ENCODE measurements around the gene SLIT3.

Gene SLIT3

DNA sequence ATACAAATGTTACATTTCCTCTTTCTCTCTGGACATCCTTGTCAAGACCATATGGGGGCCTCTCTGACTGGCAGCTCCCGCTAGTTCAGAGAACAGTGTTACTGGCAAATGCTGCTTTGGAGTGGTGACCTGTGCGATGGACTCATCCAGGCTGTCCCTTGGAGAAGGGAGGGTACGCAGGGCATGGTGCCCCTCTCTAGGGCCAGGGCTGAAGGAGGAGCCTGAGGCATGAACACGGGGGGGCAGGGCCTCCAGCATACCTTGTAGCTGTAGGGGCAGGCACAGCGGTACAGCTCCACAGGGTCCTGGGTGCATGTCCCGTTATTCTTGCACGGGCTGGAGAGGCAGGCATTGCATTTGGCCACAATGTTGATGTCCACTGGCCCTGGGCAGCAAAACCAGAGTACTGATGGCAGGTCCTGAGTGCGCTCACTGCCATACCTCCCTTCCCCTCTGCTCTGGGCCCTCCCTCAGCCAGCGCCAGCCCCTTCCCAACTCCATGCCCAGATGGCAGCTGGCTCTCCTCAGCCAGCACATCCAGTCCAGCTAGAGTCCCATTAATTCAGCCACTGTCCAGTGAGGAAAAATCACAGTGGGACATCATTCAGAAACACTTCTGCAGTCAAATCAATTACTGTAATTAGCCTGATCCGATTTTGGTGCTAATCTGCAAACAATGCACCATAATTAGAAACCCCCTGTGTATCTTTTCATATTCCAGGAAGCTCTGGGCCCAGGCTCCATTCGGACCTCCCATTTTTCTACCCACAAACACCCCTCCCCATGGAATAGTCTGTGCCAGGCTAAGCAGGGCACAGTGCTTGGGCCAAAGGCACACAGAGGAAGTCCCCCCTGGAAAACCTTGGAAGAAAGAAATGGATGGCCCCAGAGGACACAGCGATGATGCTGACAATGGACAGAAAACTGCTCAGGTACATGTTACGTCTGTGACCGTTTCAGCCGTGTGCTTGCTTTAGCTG, 592.9 kb downstream of the SLIT3 start:
- DNase-seq, result no peak
- in situ Hi-C loops (cut with MboI; ENCODE audit: low pct_unique_long_range_greater_than_20kb, low sequenced_read_pairs), result no loop called here

DNA sequence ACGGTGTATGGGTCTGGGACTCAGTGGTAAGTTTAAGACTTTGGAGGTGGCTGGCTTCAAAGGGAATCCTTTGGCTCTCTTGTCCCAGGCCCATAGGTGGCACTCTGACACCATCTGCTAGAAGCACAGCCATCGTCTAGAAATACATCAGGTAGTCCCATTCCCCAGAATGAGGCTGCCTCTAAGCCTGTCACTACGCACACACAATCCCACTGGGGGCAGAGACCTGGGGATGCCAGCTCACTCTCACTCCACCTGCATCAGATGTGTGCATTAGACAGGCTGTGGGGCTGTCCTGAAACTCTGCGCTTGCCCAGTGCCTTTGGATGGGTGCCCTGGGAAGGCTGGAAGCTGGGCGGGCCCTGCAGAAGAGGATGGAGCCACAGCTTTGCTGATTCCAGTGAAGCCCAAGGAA, 594.3 kb downstream of the SLIT3 start:
- in situ Hi-C loops (cut with MboI; ENCODE audit: low pct_unique_long_range_greater_than_20kb, low sequenced_read_pairs), result no loop called here
- no peak for DNase-seq

DNA sequence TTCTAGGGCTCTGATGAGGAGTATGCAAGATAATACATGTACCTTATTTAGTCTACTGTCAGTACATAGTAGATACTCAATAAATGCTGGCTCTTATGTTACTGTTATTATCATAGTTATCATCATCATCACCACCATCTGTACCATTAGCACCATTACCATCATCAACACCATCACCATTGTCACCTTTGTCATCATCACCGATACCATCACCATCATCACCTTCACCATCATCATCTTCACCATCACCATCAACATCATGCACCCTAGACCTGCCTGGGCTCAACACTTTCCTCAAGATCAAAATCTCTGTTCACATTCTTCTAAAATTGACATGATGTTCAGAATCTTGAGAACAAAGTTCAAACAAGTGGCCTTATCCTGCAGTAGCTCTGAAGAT, 595.6 kb downstream of the SLIT3 start:
- in situ Hi-C loops (cut with MboI; ENCODE audit: low pct_unique_long_range_greater_than_20kb, low sequenced_read_pairs), result no loop called here
- DNase-seq, result no peak

DNA sequence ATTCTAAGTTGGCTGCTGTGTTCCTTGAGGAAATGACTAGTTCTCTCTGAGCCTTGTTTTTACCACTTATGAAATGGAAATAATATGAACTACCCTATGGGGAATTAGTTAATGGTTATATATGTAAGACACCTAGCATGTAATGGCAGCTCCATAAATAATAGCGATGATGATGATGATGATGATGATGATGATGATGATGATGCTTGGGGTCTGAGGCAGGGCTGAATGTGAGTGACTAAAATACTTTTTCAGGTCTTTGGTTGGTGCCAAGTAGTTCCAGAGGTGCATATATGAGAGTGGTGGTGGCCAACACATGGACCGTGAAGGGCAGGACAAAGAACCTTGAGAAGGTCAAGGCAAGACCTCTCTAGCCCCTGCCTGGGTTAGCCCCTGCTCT, 598.4 kb downstream of the SLIT3 start:
- no peak for DNase-seq
- in situ Hi-C loops (cut with MboI; ENCODE audit: low pct_unique_long_range_greater_than_20kb, low sequenced_read_pairs), result no loop called here

DNA sequence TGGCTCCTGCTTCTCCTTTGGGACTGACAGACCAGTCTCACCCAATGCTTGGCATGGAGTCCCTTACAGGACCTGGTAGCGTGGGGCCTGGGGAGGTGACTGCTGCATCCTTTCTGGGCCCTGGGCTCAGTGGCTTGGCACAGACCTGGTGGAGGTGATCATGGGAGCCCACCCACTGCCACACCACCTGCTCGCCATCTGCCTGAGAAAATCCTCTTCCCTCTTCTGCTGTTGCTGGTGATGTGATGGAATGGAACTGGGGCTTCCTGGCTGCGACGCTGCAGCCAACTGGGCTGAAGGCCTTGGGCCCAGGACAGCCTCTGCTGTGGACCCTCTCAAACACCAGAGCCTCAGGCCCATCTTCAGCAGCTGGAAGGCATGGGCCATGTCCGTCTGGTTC, 599.3 kb downstream of the SLIT3 start:
- in situ Hi-C loops (cut with MboI; ENCODE audit: low pct_unique_long_range_greater_than_20kb, low sequenced_read_pairs), result no loop called here
- no peak for DNase-seq

DNA sequence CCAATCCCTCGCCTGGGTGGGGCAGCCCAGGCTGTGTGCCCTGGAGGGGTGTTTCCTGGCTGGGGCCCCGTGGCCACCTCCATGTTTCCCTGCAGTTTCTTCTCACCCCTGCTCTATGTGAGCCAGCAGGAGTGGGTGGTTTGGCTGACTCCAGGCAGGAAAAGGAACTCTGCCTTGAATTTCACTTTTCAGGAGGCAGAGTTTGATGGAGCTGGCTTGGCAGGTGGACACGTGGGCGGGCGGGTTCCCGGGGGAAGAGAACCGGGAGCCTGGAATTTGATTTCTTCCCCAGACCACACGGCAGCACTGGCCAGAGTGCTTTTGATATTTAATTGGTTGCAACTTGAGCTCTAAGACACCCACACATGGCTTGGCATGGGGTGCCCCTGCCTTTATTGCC, 601.9 kb downstream of the SLIT3 start:
- DNase-seq, result no peak
- in situ Hi-C loops (cut with MboI; ENCODE audit: low pct_unique_long_range_greater_than_20kb, low sequenced_read_pairs), result no loop called here

DNA sequence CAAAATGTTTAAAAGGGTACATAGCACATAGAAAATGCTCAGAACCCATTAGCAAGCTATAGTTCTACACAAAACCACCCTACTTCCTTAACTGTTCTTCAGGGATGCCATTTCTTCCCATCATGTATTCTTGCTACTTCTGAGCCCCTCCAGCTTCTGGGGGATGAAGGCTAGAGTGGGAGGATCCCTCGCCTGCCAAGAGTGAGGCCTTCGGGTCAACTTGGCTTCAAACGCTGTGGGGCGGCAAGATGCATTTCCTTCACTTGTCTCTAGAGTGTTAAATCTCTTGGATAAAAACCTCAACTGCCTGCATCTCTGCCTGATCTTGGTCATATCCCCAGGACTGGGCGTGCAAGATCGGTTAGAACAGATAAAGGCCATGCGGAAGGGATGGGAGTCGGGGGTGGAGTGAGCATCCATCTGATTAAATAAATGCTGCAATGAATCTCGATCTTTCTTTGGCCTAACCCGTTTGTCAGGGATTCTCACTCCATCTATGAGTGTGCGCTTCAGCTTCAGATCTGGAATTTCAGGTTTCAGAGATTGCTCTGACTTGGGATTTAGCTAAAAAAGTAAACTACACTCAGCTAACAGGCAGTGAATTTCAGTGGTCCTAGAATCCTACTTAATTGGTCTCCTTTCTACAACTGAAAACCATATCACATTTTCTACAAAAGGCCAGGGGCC, 603.8 kb downstream of the SLIT3 start:
- in situ Hi-C loops (cut with MboI; ENCODE audit: low pct_unique_long_range_greater_than_20kb, low sequenced_read_pairs), result no loop called here
- no peak for DNase-seq

DNA sequence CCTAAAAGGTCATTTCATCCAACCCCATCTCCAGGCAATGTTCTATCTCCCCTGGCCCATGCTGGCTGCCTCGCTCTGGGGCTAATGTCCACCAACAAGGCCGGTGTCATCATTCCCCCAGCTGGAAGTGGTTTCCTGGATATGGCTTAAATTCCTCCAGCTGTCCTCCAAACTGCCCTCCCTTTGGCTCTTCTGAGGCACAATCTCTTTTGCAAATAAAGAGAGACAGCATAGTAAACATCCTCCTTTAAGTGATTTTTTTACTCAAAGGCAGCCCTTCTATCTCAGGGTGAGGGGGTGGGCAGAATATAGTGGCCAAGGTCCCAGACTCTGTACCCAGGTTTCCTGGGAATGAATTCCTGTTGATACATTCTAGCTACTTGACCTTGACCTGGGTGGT, 604.3 kb downstream of the SLIT3 start:
- in situ Hi-C loops (cut with MboI; ENCODE audit: low pct_unique_long_range_greater_than_20kb, low sequenced_read_pairs), result no loop called here
- DNase-seq, result no peak

DNA sequence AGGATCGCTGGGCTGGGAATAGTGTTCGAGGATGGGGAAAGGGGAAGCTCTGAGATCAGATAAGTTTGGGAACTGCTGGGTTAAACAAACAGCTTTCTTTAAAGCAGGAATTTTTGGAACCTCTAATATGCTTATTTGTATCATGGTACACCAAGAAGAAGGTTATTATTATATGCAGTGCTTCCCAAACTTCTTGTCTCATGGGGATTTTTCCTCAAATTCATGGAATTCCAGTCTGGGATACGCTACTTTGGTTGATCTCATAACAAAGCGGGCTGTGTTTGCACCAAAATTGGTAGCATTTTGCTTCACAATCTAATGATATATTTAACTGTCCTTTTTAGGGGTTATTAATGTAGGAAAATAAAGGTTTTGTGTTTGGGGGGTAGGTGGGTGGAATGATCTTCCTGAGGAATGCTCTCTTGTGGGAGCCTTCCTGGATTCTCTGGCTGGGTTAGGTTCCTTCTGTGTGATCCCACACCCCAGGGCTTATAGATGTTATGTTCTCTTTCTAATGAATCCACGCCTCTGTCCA, 605.6 kb downstream of the SLIT3 start:
- no peak for DNase-seq
- in situ Hi-C loops (cut with MboI; ENCODE audit: low pct_unique_long_range_greater_than_20kb, low sequenced_read_pairs), result no loop called here

DNA sequence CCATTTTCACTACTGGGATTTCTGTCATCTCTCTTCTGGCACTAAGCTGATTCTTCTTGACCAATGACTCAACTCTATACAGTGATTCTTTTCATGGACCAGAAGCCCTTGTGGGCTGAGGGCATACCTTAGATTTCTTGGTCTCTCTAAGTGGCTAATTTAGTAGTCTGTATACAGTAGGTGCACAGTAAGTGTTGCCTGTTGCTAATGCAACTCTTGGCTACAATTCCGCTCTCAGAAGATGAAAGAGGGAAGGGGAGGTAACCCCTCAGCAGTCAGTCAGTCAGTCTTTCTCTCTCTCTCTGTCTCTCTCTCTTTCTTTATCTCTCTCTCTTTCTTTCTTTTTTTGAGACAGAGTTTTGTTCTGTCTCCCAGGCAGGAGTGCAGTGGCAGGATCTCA, 606.6 kb downstream of the SLIT3 start:
- in situ Hi-C loops (cut with MboI; ENCODE audit: low pct_unique_long_range_greater_than_20kb, low sequenced_read_pairs), result no loop called here
- DNase-seq, result no peak

DNA sequence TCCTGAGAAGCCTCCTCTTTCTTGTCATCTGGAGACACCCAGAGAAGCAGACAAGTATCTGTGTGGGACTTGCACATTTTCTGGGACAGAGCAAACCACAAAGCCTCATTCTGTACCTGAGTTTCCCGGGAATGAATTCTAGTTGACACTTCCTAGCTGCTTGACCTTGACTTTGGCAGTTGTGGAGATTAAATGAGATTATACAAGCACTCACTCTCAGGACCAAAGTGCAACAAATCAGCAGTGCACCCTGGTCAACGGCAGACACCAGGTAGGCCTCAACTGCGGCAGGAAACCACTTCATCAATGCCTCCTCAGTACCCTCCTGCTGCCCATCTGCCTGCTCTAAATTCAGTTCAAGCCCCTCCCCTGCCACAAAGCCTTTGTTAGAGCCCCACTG, 607.1 kb downstream of the SLIT3 start:
- in situ Hi-C loops (cut with MboI; ENCODE audit: low pct_unique_long_range_greater_than_20kb, low sequenced_read_pairs), result no loop called here
- DNase-seq, result no peak

DNA sequence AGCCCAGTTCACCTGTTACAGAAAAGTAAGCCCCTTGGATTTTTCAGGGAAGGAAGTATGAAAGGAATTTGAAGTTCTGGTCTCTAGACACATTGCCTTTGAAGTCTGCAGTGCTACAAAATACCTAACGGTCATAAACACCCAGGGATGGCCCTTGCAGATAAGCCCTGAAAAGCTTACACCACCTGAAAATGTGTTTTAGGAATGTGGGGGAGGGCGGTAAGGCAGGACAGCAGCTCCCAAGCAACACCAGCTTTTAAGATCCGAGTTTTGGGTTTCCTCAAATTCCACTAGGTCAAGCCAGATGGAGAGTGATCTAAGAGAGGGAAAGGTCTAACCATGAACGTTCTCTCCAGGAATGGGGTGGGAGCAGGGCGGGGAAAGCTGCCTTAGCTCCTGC, 607.6 kb downstream of the SLIT3 start:
- in situ Hi-C loops (cut with MboI; ENCODE audit: low pct_unique_long_range_greater_than_20kb, low sequenced_read_pairs), result no loop called here

DNA sequence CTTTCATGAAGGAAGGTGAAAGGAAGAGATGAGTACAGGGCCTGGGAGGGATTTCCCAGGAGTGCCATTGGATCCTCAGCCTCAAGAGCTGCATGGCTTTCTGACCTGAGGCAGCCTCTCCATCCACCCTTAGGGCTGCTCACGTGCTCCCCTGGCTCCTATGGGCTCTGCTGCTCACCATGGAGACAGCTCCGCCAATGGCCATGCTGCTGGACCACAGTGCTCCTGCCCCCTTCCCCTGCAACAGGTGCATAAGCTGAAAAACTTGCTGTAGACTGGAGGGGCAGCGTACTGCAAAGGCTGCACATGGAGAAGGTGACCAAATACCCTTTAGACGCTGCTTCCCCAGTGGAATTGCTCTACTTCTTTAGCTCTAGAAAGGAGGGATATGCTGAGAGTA, 609.0 kb downstream of the SLIT3 start:
- in situ Hi-C loops (cut with MboI; ENCODE audit: low pct_unique_long_range_greater_than_20kb, low sequenced_read_pairs), result no loop called here
- no peak for DNase-seq

More for the DNA sequence above, 607.6 kb downstream of the SLIT3 start:
- DNase-seq, result no peak

DNA sequence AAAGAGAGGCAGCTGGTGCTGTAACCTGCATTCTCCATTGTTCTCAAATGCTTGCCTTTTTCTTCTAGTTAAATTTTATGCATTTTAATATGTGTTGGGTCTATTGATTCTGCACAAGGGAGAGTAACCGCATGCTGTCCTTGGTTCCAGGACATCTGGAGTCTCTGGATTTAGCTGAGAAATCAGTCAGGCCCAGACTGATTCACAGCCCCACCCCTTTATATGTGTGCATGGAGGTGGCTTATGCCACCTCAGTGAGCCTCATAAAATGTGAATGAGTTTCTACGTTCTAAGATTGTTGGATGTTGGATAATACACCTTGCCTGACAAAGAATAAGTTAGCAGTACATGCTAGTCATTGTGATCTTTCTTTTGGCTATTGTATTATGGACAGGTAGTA, 611.7 kb downstream of the SLIT3 start:
- DNase-seq, result no peak
- in situ Hi-C loops (cut with MboI; ENCODE audit: low pct_unique_long_range_greater_than_20kb, low sequenced_read_pairs), result no loop called here

DNA sequence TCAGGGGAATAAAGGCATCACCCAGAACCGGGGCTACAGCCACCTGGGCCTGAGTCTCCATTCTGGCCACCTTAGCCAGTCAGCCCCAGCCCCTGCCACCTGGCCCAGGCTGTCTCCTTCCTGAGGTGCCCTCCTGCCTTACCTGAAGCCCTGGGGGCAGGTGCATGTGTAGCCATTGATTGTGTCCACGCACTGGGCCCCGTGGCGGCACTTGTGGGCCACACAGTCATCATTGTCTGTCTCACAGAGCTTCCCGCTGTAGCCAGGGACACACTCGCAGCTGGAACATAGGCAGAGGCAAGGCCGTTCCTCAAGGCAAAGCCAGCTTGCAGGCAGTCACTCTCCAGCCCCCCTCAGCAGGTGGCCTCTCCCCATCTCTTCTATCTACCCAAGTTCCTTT, 614.1 kb downstream of the SLIT3 start:
- in situ Hi-C loops (cut with MboI; ENCODE audit: low pct_unique_long_range_greater_than_20kb, low sequenced_read_pairs), result no loop called here
- no peak for DNase-seq

DNA sequence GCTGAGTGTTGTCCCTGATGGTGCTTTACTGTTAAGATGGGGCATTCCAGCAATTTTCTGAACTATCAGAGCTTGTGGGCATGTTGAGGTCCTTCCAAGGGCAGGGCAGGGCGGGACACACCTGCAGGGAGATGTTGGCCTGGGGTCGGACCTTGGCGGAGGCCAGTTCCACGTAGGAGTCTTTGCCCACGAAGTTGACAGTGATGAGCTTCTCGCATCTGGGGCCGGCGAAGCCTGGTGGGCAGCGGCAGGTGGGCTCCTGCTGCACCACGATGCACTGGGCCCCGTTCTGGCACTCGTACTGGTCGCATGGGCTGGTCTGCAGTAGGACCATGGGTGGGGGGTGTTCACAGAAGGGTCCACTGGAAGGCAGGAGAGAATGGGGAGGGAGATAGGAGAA, 615.4 kb downstream of the SLIT3 start:
- in situ Hi-C loops (cut with MboI; ENCODE audit: low pct_unique_long_range_greater_than_20kb, low sequenced_read_pairs), result no loop called here

DNA sequence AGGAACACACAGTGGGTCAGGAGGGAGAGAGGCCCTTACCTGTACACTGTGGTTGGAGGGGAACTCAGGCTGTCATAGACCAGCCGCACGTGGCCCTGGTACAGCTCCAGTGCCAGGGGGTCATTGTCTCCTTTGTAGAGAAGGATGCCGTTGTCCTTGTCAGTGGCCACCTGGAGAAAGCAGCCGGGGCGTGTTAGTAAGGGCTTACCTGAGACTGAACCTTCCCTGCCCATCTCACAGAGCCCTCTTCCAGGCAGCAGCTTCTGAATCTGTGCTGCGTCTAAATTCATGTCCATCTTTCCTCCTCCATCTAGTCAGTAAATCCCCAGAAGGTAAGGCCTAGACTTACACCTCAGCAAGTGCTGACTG, 617.0 kb downstream of the SLIT3 start:
- no peak for DNase-seq
- in situ Hi-C loops (cut with MboI; ENCODE audit: low pct_unique_long_range_greater_than_20kb, low sequenced_read_pairs), result no loop called here

More for the DNA sequence above, 615.4 kb downstream of the SLIT3 start:
- DNase-seq, result no peak

DNA sequence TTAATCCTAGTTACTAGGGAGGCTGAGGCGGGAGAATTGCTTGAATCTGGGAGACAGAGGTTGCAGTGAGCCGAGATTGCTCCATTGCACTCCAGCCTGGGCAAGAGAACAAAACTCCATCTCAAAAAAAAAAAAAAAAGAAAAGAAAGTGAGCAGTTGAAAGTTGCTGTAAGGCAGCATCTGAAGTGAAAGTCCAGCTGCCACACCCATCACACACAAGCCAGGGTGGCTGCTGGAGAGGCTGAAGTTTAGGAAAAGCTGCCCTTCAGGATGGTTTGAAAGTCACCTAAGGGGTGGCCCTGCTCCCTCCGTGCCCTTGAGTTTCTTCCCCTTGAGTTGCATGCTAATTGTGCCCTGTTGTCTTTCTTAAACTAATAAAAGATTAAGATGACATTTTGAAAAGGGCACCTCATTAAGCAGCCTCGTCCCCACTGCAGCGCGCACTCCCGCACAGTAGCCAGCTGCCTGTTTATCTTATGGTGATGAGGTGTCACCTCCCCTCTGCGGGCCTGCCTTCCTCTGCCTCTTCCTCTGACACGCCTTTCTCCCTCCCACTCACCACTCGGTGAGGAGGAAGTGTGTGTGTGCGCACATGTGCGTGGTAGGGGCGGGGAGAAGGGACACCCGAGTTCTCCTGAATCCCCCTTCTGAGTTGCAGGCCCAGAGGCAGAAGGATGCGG, 617.6 kb downstream of the SLIT3 start:
- DNase-seq, result peak; percentile 19
- in situ Hi-C loops (cut with MboI; ENCODE audit: low pct_unique_long_range_greater_than_20kb, low sequenced_read_pairs), result no loop called here

DNA sequence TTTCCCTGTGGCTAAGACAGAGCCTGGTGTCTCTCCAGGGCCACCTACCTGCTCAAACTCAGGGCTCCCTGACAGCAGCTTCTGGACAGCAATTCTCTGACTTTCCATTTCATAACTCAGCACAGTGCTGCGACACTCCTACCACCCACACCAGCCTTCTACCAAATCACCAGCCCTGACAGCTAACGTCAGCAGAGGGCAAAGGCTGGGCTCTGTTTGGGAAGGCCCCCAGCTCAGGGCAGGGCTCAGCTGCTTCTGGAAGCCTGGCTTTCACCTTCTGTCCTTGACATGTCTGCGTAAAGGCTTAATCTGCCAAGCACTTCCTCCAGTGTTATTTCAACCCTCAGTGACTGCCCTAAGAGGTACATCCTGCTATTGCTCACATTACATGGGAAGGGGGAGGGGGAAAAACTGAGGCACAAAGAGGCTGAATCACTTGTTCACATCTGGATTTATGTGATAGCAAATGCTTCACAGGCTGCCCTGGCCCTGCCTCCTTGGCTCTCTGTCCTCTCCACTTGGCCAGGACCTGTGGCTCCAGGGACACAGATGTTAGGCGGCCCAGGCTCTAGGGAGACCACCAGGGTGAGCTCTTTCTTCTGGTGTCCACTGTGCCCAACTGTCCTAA, 619.3 kb downstream of the SLIT3 start:
- in situ Hi-C loops (cut with MboI; ENCODE audit: low pct_unique_long_range_greater_than_20kb, low sequenced_read_pairs), result no loop called here

More for the DNA sequence above, 619.3 kb downstream of the SLIT3 start:
- no peak for DNase-seq
